SU-DHL-6 (cell line): Measurements from ENCODE around the gene RSPO3.

Source experiments
- EZH2phosphoT487 ChIP-seq: fragments of 200-600 bp; sonication (generic), shearing (Covaris generic); conservative IDR thresholded peaks from 2 replicates; pipeline ENCODE4 v1.6.1; 2018; ENCODE audit warnings: mild to moderate bottlenecking, antibody characterized with exemption, low read length, moderate library complexity, mixed read lengths
- TF ChIP-seq, protein P1 (sequence below): fragments of 200-600 bp; sonication (generic); IDR thresholded peaks from one replicate; pipeline ENCODE4 v1.5.1; 2017; ENCODE audit warnings: antibody characterized with exemption, mild to moderate bottlenecking, low read length, moderate library complexity; ENCODE audit not compliant: insufficient read depth, poor library complexity, severe bottlenecking

- TF ChIP-seq, protein P1, sequence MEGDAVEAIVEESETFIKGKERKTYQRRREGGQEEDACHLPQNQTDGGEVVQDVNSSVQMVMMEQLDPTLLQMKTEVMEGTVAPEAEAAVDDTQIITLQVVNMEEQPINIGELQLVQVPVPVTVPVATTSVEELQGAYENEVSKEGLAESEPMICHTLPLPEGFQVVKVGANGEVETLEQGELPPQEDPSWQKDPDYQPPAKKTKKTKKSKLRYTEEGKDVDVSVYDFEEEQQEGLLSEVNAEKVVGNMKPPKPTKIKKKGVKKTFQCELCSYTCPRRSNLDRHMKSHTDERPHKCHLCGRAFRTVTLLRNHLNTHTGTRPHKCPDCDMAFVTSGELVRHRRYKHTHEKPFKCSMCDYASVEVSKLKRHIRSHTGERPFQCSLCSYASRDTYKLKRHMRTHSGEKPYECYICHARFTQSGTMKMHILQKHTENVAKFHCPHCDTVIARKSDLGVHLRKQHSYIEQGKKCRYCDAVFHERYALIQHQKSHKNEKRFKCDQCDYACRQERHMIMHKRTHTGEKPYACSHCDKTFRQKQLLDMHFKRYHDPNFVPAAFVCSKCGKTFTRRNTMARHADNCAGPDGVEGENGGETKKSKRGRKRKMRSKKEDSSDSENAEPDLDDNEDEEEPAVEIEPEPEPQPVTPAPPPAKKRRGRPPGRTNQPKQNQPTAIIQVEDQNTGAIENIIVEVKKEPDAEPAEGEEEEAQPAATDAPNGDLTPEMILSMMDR, result no peak
- no peak for TF ChIP-seq EZH2phosphoT487
These were observed 85.8 kb downstream of the RSPO3 start for GRCh38 chr6:127204281-127204680.
